PC-3 (cell line): ENCODE measurements around the gene TACSTD2. TPM values are rescaled to one million over a fixed set of nuclear protein-coding genes. Genes with fewer than 3 reads are reported as not detected.
"Not testable (repeated sequence)": the region's sequence is repeated elsewhere in the genome, so short reads cannot be mapped to it uniquely, and the experiment has no call there.

ENCODE experiments used
- ATAC-seq: fragments of 200-7000 bp; cut with Tn5 transposase; 2 replicates; pipeline ENCODE4 v1.9.1; 2020; ENCODE audit warnings: mild to moderate bottlenecking, moderate library complexity
- Bru-seq: library from RNA; stranded (reverse); fragments of 400-500 nt; gene quantifications from one replicate; lab custom pipeline; 2021; lab: Mats Ljungman, UMichigan
- BruChase-seq, 2 experiments: library from RNA; stranded (reverse); fragments of 400-500 nt; gene quantifications; one replicate each; lab custom pipeline; 2021; lab: Mats Ljungman, UMichigan
- BruUV-seq: library from RNA; stranded (reverse); fragments of 400-500 nt; replicated peaks from 2 replicates; lab custom pipeline; 2021; lab: Mats Ljungman, UMichigan
- CTCF ChIA-PET: fragments of 300-600 bp; sonication (Branson Sonifier 250); formaldehyde crosslinking; loops from one replicate; lab custom pipeline; 2022; ENCODE audit warnings: antibody characterized with exemption; lab: Charles Lee
- POLR2A ChIA-PET: fragments of 300-600 bp; sonication (Branson Sonifier 250); formaldehyde crosslinking; loops from one replicate; lab custom pipeline; 2022; ENCODE audit warnings: antibody characterized with exemption; ENCODE audit not compliant: unreplicated experiment; lab: Charles Lee
- DNase-seq: peaks from one replicate; pipeline ENCODE4 v3.0.0-alpha.2; 2015
- H2AFZ ChIP-seq: fragments of 300-600 bp; sonication (generic); 2 replicates; pipeline ENCODE4 v1.6.0; 2016; ENCODE audit warnings: antibody characterized with exemption, low read length
- H3F3A ChIP-seq: fragments of 300-600 bp; sonication (generic); one replicate; pipeline ENCODE4 v1.6.0; 2017; ENCODE audit warnings: antibody characterized with exemption, low read length, control low read depth, mild to moderate bottlenecking; ENCODE audit not compliant: unreplicated experiment
- H3K27ac ChIP-seq: fragments of 300-600 bp; sonication (generic); 2 replicates; pipeline ENCODE4 v1.5.1; 2016; ENCODE audit warnings: mild to moderate bottlenecking, low read length
- H3K27me3 ChIP-seq: fragments of 300-600 bp; sonication (generic); 2 replicates; pipeline ENCODE4 v1.6.1; 2016; ENCODE audit warnings: low read length, mixed read lengths
- H3K36me3 ChIP-seq: fragments of 300-600 bp; sonication (generic); 2 replicates; pipeline ENCODE4 v1.6.1; 2016; ENCODE audit warnings: low read depth, mixed run types, low read length, mixed read lengths
- H3K4me1 ChIP-seq: fragments of 300-600 bp; sonication (generic); 2 replicates; pipeline ENCODE4 v1.5.1; 2016; ENCODE audit warnings: low read length; ENCODE audit not compliant: insufficient read depth
- H3K4me2 ChIP-seq: fragments of 300-600 bp; sonication (generic); 2 replicates; pipeline ENCODE4 v1.6.0; 2016; ENCODE audit warnings: low read length
- H3K4me3 ChIP-seq: fragments of 300-600 bp; sonication (generic); 2 replicates; pipeline ENCODE4 v1.5.1; 2016; ENCODE audit warnings: mild to moderate bottlenecking, low read length, mixed read lengths
- H3K79me2 ChIP-seq: fragments of 300-600 bp; sonication (generic); 2 replicates; pipeline ENCODE4 v1.6.1; 2017; ENCODE audit warnings: low read length, mixed read lengths
- H3K9ac ChIP-seq: fragments of 300-600 bp; sonication (generic); 2 replicates; pipeline ENCODE4 v1.6.0; 2016; ENCODE audit warnings: mild to moderate bottlenecking, low read length
- H3K9me2 ChIP-seq: fragments of 300-600 bp; sonication (generic); replicated peaks from 2 replicates; pipeline ENCODE4 v1.6.1; 2016; ENCODE audit warnings: mixed run types, low read length, mixed read lengths
- H3K9me3 ChIP-seq: fragments of 300-600 bp; sonication (generic); 2 replicates; pipeline ENCODE4 v1.6.1; 2016; ENCODE audit warnings: low read length, mixed read lengths
- H4K20me1 ChIP-seq: fragments of 300-600 bp; sonication (generic); 2 replicates; pipeline ENCODE4 v1.6.1; 2016; ENCODE audit warnings: low read length, mixed read lengths
- CTCF ChIP-seq: fragments of 300-600 bp; sonication (generic); conservative IDR thresholded peaks from 2 replicates; pipeline ENCODE4 v1.5.1; 2017; ENCODE audit warnings: antibody characterized with exemption, low read depth, mild to moderate bottlenecking, low read length
- EZH2 ChIP-seq: fragments of 300-600 bp; sonication (generic); IDR thresholded peaks from one replicate; pipeline ENCODE4 v1.6.1; 2017; ENCODE audit warnings: antibody characterized with exemption, mild to moderate bottlenecking, low read length; ENCODE audit not compliant: unreplicated experiment
- EZH2phosphoT487 ChIP-seq: fragments of 300-600 bp; sonication (generic); IDR thresholded peaks from 2 replicates; pipeline ENCODE4 v1.6.1; 2018; ENCODE audit warnings: mild to moderate bottlenecking, antibody characterized with exemption, low read length, borderline replicate concordance
- intact Hi-C: fragments of 100-400 bp; cut with micrococcal nuclease; formaldehyde crosslinking; loops from 2 replicates; pipeline ENCODE4 v1.9.0; 2023
- long read RNA-seq: library from polyadenylated mRNA; unstranded; transcript quantifications from one replicate; pipeline ENCODE4 v2.0.0, GENCODE V29; 2021; ENCODE audit not compliant: unreplicated experiment
- total RNA-seq: library from RNA; depleted of rRNA; stranded (reverse); fragments of >200 nt; gene quantifications from 2 replicates; pipeline ENCODE4 v1.2.3, GENCODE V29; 2014; rRNA removed

TACSTD2 gene
- total RNA-seq: 94.2 and 129 TPM in 2 replicates
- percentile 91 among the genes with signal in this experiment for Bru-seq, nascent RNA
- percentile 99 among the genes with signal in this experiment for BruChase-seq, experiment 1, labeled RNA remaining after a 6-hour chase
- percentile 97 among the genes with signal in this experiment for BruChase-seq, experiment 2, labeled RNA remaining after a 2-hour chase
- long read RNA-seq, transcript TACSTD2-201 (1 exons, 2,351 nt): major isoform, 151 of 151 reads
- long read RNA-seq, partial matches to known transcripts: 0 of 151 reads
- long read RNA-seq, other reads (novel, unspliced or antisense): 0 of 151 reads

GRCh38 chr1:58576727-58577653, at the start of gene TACSTD2:
Gene TACSTD2, minus strand, starts transcription at chr1:58577252. Its CDS starts 96 bp downstream, at chr1:58577156.
- H3K9me2 ChIP-seq: no peaks in the 10 kb centered on the region
- POLR2A ChIA-PET: interaction anchor here (0.6 kb wide), 1 partner anchor 19 kb away, joined by 8 read pairs; no protein-coding TSS in a partner anchor
- no peaks in the 10 kb centered on the region for H3F3A ChIP-seq
- TF ChIP-seq CTCF (peak; percentile 30), EZH2 (no peak), EZH2phosphoT487 (no peak)
- ATAC-seq (peak; percentile 66), DNase-seq (peak; percentile 95)
- CTCF ChIA-PET: interaction anchor here (1.0 kb wide), 1 partner anchor 76 kb away, joined by 3 read pairs; no protein-coding TSS in a partner anchor
- H3K36me3 ChIP-seq: no peaks in the 10 kb centered on the region
- H2AFZ ChIP-seq: peak within 1 kb of the TSS; percentile 56
- H3K27me3 ChIP-seq: no peaks in the 10 kb centered on the region
- H3K9me3 ChIP-seq: no peaks in the 10 kb centered on the region
- intact Hi-C loops: loop anchor here (2.0 kb wide), 2 partner anchors 42 to 76 kb away; no protein-coding TSS in a partner anchor
- H3K4me3 ChIP-seq: peak within 1 kb of the TSS; percentile 100
- peak within 1 kb of the TSS; percentile 98 for H3K4me2 ChIP-seq
- BruUV-seq: no TSS peak
- peak within 1 kb of the TSS; percentile 89 for H3K9ac ChIP-seq
- peaks cover 81% of the 10 kb centered on the region for H3K79me2 ChIP-seq
- peaks cover 33% of the 10 kb centered on the region for H3K4me1 ChIP-seq
- H3K27ac ChIP-seq: peak within 1 kb of the TSS; percentile 88
- H4K20me1 ChIP-seq: peaks cover 32% of the 10 kb centered on the region

GRCh38 chr1:58626293-58626692, 49.2 kb upstream of the TACSTD2 start:
- DNase-seq (no peak), ATAC-seq (no peak)
- H3K27me3 ChIP-seq: no peaks in the 10 kb centered on the region
- intact Hi-C loops: no loop called here
- no peak overlapping the region for H3K4me3 ChIP-seq
- H4K20me1 ChIP-seq: no peaks in the 10 kb centered on the region
- H3K36me3 ChIP-seq: no peaks in the 10 kb centered on the region
- no peaks in the 10 kb centered on the region for H3K79me2 ChIP-seq
- no peaks in the 10 kb centered on the region for H3K9me2 ChIP-seq
- no peak overlapping the region for H3K27ac ChIP-seq
- no peaks in the 10 kb centered on the region for H3F3A ChIP-seq
- TF ChIP-seq CTCF (no peak), EZH2phosphoT487 (no peak), EZH2 (no peak)
- H3K4me2 ChIP-seq: no peak overlapping the region
- no peaks in the 10 kb centered on the region for H3K9me3 ChIP-seq
- no peaks in the 10 kb centered on the region; the same call in 1 of the 2 replicates for H3K4me1 ChIP-seq
- POLR2A ChIA-PET: no interaction called here
- CTCF ChIA-PET: no interaction called here
- H3K9ac ChIP-seq: no peak overlapping the region
- BruUV-seq: no TSS peak
- no peak overlapping the region for H2AFZ ChIP-seq

- H3K4me1 ChIP-seq: peaks cover 26% of the 10 kb centered on the region
- POLR2A ChIA-PET, intact Hi-C loops, H3K4me2 ChIP-seq, H3K27ac ChIP-seq, CTCF ChIA-PET, H3K9me3 ChIP-seq, ATAC-seq, H3K79me2 ChIP-seq, H3K36me3 ChIP-seq, H3K27me3 ChIP-seq, H2AFZ ChIP-seq, H3K9me2 ChIP-seq, H3K9ac ChIP-seq, BruUV-seq, H4K20me1 ChIP-seq, H3K4me3 ChIP-seq, DNase-seq, H3F3A ChIP-seq: not testable (repeated sequence)
These were observed 46.2 kb upstream of the TACSTD2 start for GRCh38 chr1:58623259-58623658.
